Nephron (organoid): ENCODE measurements around the gene TSPAN15.

Source experiments
- H3K27ac Mint-ChIP-seq, 3 experiments: 2 replicates each; pipeline ENCODE4 v1.8.0; 2020; ENCODE audit warnings: mixed read lengths in 3 of 3, mild to moderate bottlenecking in 2 of 3, moderate library complexity in 1 of 3
- H3K27me3 Mint-ChIP-seq: 2 replicates; pipeline ENCODE4 v1.8.0; 2021; ENCODE audit warnings: low read depth, mild to moderate bottlenecking, moderate library complexity, mixed read lengths
- H3K36me3 Mint-ChIP-seq: 2 replicates; pipeline ENCODE4 v1.8.0; 2020; ENCODE audit warnings: low read depth, mixed read lengths
- H3K4me1 Mint-ChIP-seq: 2 replicates; pipeline ENCODE4 v1.8.0; 2020; ENCODE audit warnings: mixed read lengths
- H3K4me3 Mint-ChIP-seq, 3 experiments: 2 replicates each; pipeline ENCODE4 v1.8.0; 2020; ENCODE audit warnings: mild to moderate bottlenecking in 3 of 3, mixed read lengths in 3 of 3, moderate library complexity in 2 of 3
- H3K9me3 Mint-ChIP-seq: 2 replicates; pipeline ENCODE4 v1.8.0; 2020; ENCODE audit warnings: mixed read lengths
- TF ChIP-seq, protein P1 (sequence below), 3 experiments: fragments of 200-600 bp; sonication (generic); IDR thresholded peaks; one replicate each; pipeline ENCODE4 v1.5.0; 2021; ENCODE audit warnings: antibody characterized with exemption in 3 of 3; ENCODE audit not compliant: unreplicated experiment in 3 of 3

TSPAN15 gene

DNA sequence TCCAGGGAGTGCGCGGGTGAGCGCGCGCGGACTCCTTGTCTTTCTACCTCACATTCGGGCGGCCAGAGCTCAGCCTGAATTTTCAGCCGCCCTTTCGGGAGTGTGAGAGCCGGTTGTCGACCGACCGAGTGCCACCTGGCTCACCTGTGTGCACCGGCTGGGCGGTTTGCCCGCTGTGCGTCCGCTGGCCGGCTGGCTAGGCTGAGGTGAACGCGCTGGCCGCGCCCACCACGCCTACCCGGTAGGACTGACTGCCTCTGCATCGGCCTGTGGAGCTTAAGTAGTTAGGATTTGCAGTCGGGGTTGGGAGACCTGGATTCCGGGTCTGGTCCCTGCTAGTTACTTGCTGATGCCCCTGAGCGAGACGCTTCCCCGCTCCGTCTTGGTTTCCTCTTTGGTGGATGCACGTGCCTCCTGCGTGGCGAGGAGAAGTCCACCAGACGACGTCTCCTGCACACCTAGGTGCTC, 553 bp downstream of the TSPAN15 start:
- TF ChIP-seq, protein P1, sequence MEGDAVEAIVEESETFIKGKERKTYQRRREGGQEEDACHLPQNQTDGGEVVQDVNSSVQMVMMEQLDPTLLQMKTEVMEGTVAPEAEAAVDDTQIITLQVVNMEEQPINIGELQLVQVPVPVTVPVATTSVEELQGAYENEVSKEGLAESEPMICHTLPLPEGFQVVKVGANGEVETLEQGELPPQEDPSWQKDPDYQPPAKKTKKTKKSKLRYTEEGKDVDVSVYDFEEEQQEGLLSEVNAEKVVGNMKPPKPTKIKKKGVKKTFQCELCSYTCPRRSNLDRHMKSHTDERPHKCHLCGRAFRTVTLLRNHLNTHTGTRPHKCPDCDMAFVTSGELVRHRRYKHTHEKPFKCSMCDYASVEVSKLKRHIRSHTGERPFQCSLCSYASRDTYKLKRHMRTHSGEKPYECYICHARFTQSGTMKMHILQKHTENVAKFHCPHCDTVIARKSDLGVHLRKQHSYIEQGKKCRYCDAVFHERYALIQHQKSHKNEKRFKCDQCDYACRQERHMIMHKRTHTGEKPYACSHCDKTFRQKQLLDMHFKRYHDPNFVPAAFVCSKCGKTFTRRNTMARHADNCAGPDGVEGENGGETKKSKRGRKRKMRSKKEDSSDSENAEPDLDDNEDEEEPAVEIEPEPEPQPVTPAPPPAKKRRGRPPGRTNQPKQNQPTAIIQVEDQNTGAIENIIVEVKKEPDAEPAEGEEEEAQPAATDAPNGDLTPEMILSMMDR (IDR thresholded peaks at IDR 0.05; ENCODE audit: unreplicated experiment in 3 of 3), result no peak
- H3K9me3 Mint-ChIP-seq, result no peaks in the 10 kb centered on the region
- H3K4me1 Mint-ChIP-seq, result peaks cover 11% of the 10 kb centered on the region
- H3K27ac Mint-ChIP-seq, result peak overlapping the region in 1 of 3 experiments; percentile 46
- no peaks in the 10 kb centered on the region for H3K36me3 Mint-ChIP-seq
- peak overlapping the region; percentile 78 to 92 (median 82) for H3K4me3 Mint-ChIP-seq
- H3K27me3 Mint-ChIP-seq, result peaks cover 32% of the 10 kb centered on the region

DNA sequence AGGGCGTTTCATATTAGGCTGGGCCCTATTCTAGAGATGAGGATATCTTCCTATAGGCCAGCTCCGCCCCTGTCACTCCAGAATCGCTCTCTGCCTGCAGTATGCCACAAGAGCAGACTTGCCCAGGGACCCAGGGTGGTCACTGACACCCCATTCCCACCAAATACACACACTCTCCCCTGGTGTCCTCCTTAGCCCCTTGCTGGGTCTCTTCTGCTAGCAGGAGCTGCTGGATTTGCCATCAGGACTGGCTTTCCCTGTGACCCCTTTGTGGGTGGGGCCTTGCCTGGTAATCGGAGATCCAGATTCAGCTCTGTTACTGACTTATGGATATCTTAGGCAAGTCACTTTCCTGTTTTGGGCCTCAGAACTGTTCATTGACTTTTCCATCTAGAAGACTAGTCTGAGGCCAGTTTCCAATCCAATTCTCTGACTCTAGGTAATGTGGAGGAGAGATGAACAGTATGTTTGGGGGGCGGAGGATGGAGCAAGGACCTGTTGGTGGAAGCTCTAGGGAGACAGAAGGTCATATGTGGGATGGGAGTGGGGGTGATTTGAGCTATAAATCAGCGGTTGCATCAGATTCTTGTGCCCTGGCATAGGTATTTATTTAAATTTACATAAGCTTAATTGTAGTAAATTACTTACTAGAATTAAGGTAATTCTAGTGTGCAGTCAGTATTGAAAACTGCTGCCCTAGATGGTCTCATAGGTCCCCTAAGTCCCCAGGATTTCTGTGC, 1.6 kb downstream of the TSPAN15 start:
- Mint-ChIP-seq H3K36me3 (no peaks in the 10 kb centered on the region), H3K27ac (no peak overlapping the region), H3K4me3 (peak overlapping the region; percentile 78 to 92 (median 82)), H3K27me3 (peaks cover 37% of the 10 kb centered on the region), H3K9me3 (no peaks in the 10 kb centered on the region), H3K4me1 (peaks cover 11% of the 10 kb centered on the region)
- TF ChIP-seq, protein P1 (IDR thresholded peaks at IDR 0.05; ENCODE audit: unreplicated experiment in 3 of 3), result no peak

DNA sequence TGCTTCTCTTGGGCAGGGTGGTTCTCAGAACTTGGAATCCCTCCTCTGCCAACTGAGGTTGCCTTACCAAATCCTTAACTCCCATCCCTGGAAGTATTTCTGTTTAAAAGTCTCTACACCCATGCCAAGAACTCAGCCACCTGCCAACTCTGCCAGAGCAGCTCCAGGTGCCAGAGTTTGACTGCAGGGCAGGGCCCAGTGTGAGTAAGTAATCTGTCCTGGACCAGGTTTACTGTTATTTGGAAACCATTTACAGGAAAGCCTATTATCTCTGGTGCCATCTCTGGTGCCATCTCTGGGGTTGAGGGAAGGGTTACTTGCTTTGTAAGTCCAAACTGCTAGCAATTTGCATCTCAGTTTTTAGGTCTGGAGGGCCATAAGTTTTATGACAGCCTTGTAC, 2.5 kb downstream of the TSPAN15 start:
- TF ChIP-seq, protein P1 (IDR thresholded peaks at IDR 0.05; ENCODE audit: unreplicated experiment in 3 of 3), result no peak
- Mint-ChIP-seq H3K4me3 (peak overlapping the region in 1 of 3 experiments; percentile 5), H3K9me3 (no peaks in the 10 kb centered on the region), H3K27ac (no peak overlapping the region), H3K36me3 (no peaks in the 10 kb centered on the region), H3K4me1 (peaks cover 5% of the 10 kb centered on the region), H3K27me3 (peaks cover 37% of the 10 kb centered on the region)

DNA sequence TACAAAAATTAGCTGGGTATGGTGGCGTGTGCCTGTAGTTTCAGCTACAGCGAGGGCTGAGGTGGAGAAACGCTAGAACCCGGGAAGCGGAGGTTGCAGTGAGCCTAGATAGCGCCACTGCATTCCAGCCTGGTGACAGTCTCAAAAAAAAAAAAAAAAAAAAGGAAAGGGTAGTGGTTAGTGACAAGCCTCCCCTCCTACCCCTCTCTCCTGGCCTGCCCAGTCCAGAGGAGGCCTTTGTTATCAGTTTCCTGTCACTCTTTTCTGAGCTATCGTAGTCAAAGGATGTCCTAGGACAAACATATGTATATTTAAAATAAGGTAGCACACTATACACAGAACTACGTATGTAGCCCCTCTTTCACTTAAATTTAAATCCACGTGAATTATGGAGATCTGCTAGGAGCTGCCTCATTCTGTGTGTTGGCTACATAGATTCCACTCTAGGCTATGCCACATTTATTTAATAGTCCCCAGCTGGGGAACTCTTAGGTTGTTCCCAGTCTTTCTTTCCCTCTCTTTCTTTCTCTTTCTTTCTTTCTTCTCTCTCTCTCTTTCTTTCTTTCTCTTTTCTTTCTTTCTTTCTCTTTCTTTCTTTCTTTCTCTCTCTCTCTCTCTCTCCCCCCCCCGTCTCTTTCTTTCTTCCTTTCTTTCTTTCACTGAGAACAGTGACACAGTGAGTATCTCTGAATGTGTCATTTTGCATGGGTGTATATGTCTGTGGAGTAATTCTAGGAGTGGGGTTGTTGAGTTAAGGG, 3.9 kb downstream of the TSPAN15 start:
- H3K36me3 Mint-ChIP-seq, result no peaks in the 10 kb centered on the region
- no peaks in the 10 kb centered on the region for H3K9me3 Mint-ChIP-seq
- H3K27ac Mint-ChIP-seq, result no peak overlapping the region
- peaks cover 33% of the 10 kb centered on the region for H3K27me3 Mint-ChIP-seq
- TF ChIP-seq, protein P1 (IDR thresholded peaks at IDR 0.05; ENCODE audit: unreplicated experiment in 3 of 3), result no peak
- no peak overlapping the region for H3K4me3 Mint-ChIP-seq
- H3K4me1 Mint-ChIP-seq, result peaks cover 5% of the 10 kb centered on the region

DNA sequence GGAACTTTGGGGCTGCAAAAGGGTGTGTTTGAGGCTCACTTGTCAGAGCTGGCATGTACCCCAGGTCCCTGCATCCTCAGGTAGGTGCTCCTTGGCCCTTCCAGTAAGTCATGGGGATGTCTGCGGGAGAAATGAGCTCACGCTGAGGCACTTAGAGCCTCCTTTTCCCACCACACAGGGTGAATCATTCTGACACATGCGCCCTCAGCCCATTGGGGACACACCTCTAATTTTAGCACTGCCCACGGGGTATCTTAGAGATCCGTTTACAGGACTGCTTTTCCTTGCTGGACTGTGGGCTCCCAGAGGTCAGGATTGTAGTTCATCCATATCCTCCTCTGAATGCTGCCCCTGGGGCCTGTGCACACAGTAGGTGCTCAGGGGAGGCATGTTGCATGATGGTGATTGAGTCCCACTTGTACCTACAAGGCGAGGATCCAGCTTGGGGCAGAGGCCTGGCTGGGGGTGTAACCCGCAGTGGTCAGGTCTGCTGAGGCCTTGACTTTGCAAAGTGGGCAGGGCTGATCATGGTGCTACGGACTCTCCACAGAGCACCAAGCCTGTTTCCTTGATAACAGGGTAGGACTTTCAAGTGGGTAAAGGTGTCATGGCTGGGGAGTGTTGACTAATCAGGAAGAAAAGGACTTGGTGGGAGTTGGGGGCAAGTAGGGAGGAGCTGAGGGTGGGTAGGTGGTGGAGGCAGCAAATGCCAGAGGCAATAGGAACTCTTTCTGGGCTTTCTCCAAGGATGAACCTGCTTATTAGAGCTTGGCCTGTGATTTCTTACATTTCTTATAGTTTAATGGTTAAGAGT, 5.8 kb downstream of the TSPAN15 start:
- Mint-ChIP-seq H3K4me3 (no peak overlapping the region), H3K9me3 (no peaks in the 10 kb centered on the region), H3K36me3 (no peaks in the 10 kb centered on the region), H3K27me3 (peaks cover 23% of the 10 kb centered on the region), H3K4me1 (peaks cover 6% of the 10 kb centered on the region), H3K27ac (no peak overlapping the region)
- TF ChIP-seq, protein P1 (IDR thresholded peaks at IDR 0.05; ENCODE audit: unreplicated experiment in 3 of 3), result no peak
